Endodermal cell (in vitro differentiated cells): ENCODE results near the gene MAP3K15. TPM values are rescaled to one million over a fixed set of nuclear protein-coding genes. Genes with fewer than 3 reads are reported as not detected.

Experiments used
- DNase-seq: peaks from one replicate; pipeline ENCODE4 v3.0.0-alpha.2; 2017
- H3K27ac ChIP-seq: 2 replicates; pipeline ENCODE4 v1.5.1; 2013; ENCODE audit warnings: mild to moderate bottlenecking, low read depth, low read length, moderate library complexity
- H3K27me3 ChIP-seq: 2 replicates; pipeline ENCODE4 v1.6.1; 2013; ENCODE audit warnings: mild to moderate bottlenecking, low read length, moderate library complexity; ENCODE audit not compliant: insufficient read depth, control insufficient read depth, poor library complexity, severe bottlenecking
- H3K36me3 ChIP-seq: 2 replicates; pipeline ENCODE4 v1.7.0; 2013; ENCODE audit warnings: mild to moderate bottlenecking, low read length, moderate library complexity; ENCODE audit not compliant: control insufficient read depth, insufficient read depth
- H3K4me1 ChIP-seq: one replicate; pipeline ENCODE4 v1.7.0; 2013; ENCODE audit warnings: low read length; ENCODE audit not compliant: control insufficient read depth, insufficient read depth
- H3K4me3 ChIP-seq: 2 replicates; pipeline ENCODE4 v1.5.1; 2013; ENCODE audit warnings: mild to moderate bottlenecking, low read length, moderate library complexity
- H3K9ac ChIP-seq: 2 replicates; pipeline ENCODE4 v1.6.1; 2013; ENCODE audit warnings: mild to moderate bottlenecking, low read length, moderate library complexity; ENCODE audit not compliant: poor library complexity, severe bottlenecking; ENCODE audit errors: extremely low read depth
- H3K9me3 ChIP-seq: 2 replicates; pipeline ENCODE4 v1.6.1; 2013; ENCODE audit warnings: mild to moderate bottlenecking, low read length, moderate library complexity; ENCODE audit not compliant: control insufficient read depth
- H3K27ac Mint-ChIP-seq: 2 replicates; pipeline ENCODE4 v1.8.0; 2020; ENCODE audit warnings: mixed read lengths
- H3K27me3 Mint-ChIP-seq: 2 replicates; pipeline ENCODE4 v1.8.0; 2021; ENCODE audit warnings: mild to moderate bottlenecking, mixed read lengths; ENCODE audit not compliant: insufficient read depth
- H3K36me3 Mint-ChIP-seq: 2 replicates; pipeline ENCODE4 v1.8.0; 2020; ENCODE audit warnings: low read depth, mixed read lengths
- H3K4me1 Mint-ChIP-seq: 2 replicates; pipeline ENCODE4 v1.8.0; 2020; ENCODE audit warnings: mixed read lengths
- H3K4me3 Mint-ChIP-seq: 2 replicates; pipeline ENCODE4 v1.8.0; 2020; ENCODE audit warnings: mild to moderate bottlenecking, moderate library complexity, mixed read lengths
- H3K9me3 Mint-ChIP-seq: 2 replicates; pipeline ENCODE4 v1.8.0; 2020; ENCODE audit warnings: mild to moderate bottlenecking, mixed read lengths
- WGBS, 2 experiments: methylation state at CpG; one replicate each; pipeline versions ENCODE4 v1.1.5 to v1.1.7; 2013; ENCODE audit warnings: missing lambda C conversion rate in 2 of 2, mixed read lengths in 1 of 2; ENCODE audit not compliant: insufficient coverage in 1 of 2, insufficient read length in 1 of 2; 5-methylcytosine and 5-hydroxymethylcytosine counted together
- total RNA-seq, 2 donors: library from RNA; stranded (reverse); fragmentation: NEBNext Ultra II Directional in 1 of 2; extraction: Animal tissue kit (Norgen Biotek cat#: 25700) in 1 of 2; gene quantifications; 2 replicates in 1 of 2; 3 replicates in 1 of 2; pipeline ENCODE4 v1.2.1, GENCODE V29; 2021
- TF ChIP-seq, protein P1 (sequence below): fragments of 200-600 bp; sonication (generic); conservative IDR thresholded peaks from 2 replicates; pipeline ENCODE4 v1.5.0; 2021; ENCODE audit warnings: antibody characterized with exemption, mild to moderate bottlenecking

The MAP3K15 gene
- total RNA-seq, 2 donors from 2014 or later = 2.2 to 2.9 TPM

DNA sequence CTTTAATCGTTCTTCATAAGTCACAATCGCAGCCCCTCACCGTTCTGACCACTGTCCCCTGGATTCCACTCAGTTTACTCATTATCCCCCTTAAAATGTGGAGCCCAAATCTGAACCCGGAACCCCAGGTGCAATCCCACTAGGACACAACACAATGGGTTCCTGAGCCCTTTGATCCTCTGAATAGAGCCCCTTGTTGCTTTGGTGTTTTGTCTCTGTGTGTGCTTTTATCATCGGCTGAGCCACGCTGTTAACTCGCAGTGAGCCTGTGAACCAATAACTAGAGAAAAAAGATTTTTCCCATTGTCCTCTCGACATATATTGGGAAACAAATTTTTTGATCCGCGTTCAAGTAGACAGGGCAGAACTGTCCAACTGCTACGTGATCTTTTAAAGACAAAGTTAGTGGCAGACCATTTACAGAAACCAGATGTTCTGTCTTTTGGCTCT, 172.2 kb downstream of the MAP3K15 start:
- Histone ChIP-seq H3K9me3 (no peaks in the 10 kb centered on the region), H3K4me1 (no peaks in the 10 kb centered on the region), H3K9ac (peak overlapping the region; percentile 53), H3K27me3 (no peaks in the 10 kb centered on the region), H3K36me3 (no peaks in the 10 kb centered on the region), H3K4me3 (peak overlapping the region; percentile 86), H3K27ac (peak overlapping the region; percentile 66)
- H3K4me1 Mint-ChIP-seq = peaks cover 6% of the 10 kb centered on the region
- H3K27ac Mint-ChIP-seq = peak overlapping the region; percentile 20
- TF ChIP-seq, protein P1, sequence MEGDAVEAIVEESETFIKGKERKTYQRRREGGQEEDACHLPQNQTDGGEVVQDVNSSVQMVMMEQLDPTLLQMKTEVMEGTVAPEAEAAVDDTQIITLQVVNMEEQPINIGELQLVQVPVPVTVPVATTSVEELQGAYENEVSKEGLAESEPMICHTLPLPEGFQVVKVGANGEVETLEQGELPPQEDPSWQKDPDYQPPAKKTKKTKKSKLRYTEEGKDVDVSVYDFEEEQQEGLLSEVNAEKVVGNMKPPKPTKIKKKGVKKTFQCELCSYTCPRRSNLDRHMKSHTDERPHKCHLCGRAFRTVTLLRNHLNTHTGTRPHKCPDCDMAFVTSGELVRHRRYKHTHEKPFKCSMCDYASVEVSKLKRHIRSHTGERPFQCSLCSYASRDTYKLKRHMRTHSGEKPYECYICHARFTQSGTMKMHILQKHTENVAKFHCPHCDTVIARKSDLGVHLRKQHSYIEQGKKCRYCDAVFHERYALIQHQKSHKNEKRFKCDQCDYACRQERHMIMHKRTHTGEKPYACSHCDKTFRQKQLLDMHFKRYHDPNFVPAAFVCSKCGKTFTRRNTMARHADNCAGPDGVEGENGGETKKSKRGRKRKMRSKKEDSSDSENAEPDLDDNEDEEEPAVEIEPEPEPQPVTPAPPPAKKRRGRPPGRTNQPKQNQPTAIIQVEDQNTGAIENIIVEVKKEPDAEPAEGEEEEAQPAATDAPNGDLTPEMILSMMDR = no peak
- no peaks in the 10 kb centered on the region for H3K27me3 Mint-ChIP-seq
- peaks cover 3% of the 10 kb centered on the region for H3K36me3 Mint-ChIP-seq
- H3K4me3 Mint-ChIP-seq = peak overlapping the region; percentile 78
- DNase-seq = no peak
- peaks cover 46% of the 10 kb centered on the region for H3K9me3 Mint-ChIP-seq
- WGBS, 2 experiments = 27 to 41% methylated on average over 4 to 11 of the region's 11 CpGs

DNA sequence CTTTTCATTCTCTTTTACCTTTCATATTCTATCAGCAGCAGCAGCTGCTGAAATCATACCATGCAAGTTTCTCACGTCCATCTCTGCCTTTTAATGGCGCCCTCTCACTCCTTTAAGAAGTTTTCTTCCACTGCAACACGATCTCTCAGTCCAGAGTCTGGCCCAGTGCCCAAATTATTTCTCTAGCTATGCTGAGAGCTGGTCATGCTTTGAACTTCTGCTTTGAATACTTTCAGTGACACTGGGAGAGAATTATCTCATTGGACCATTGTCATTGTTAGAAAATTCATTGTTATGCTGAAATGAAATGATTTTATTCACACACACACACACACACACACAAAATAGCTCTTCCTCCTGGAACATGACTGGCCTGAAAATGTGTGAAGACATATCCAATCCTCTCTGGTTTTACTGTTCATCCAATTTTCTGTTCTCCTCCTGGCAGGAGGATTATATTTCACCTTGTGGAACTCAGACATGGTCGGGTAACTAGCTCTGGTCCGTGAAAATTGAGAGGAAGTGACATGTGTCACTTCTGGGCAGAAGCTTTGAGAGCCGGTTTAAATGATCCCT, 172.9 kb downstream of the MAP3K15 start:
- WGBS, 2 experiments = 67 to 83% methylated on average over 3 to 6 of the region's 6 CpGs
- no peak overlapping the region for H3K4me3 Mint-ChIP-seq
- H3K27me3 Mint-ChIP-seq = no peaks in the 10 kb centered on the region
- peaks cover 3% of the 10 kb centered on the region for H3K36me3 Mint-ChIP-seq
- peaks cover 6% of the 10 kb centered on the region for H3K4me1 Mint-ChIP-seq
- no peaks in the 10 kb centered on the region for H3K27me3 ChIP-seq
- DNase-seq = no peak
- no peak overlapping the region for H3K27ac ChIP-seq
- no peak overlapping the region for H3K9ac ChIP-seq
- no peak overlapping the region for H3K4me3 ChIP-seq
- no peaks in the 10 kb centered on the region for H3K4me1 ChIP-seq
- no peaks in the 10 kb centered on the region for H3K36me3 ChIP-seq
- H3K9me3 ChIP-seq = no peaks in the 10 kb centered on the region
- TF ChIP-seq, protein P1 = no peak
- H3K27ac Mint-ChIP-seq = no peak overlapping the region
- H3K9me3 Mint-ChIP-seq = peaks cover 51% of the 10 kb centered on the region

DNA sequence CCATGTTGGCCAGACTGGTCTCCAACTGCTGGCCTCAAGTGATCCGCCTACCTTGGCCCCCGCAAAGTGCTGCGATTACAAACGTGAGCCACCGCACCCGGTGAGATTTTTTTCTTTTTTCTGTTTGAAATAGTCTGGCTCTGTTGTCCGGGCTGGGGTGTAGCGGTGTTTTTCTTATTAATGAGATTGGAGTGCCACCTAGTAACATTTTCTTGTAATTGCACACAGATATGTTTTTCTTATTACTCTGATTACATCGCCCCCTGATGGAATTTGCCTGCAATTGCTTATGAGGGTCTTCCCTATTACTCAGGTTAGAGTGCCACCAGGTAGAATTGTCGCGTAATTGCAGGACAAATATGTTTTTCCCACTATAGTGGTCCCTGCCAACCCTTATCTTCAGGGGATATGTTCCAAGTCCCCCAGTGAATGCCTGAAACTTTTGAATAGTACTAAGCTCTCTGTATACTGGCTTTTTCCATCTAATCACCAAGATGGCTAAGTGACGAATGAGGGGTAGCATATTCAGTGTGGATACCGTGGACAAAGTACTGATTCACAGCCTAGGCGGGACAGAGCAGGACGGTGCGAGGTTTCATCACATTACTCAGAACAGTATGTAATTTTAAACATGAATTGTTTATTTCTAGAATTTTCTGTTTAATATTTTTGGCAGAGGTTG, 180.2 kb downstream of the MAP3K15 start:
- H3K27ac ChIP-seq = no peak overlapping the region
- Mint-ChIP-seq H3K36me3 (no peaks in the 10 kb centered on the region), H3K27me3 (no peaks in the 10 kb centered on the region), H3K27ac (no peak overlapping the region), H3K9me3 (peaks cover 77% of the 10 kb centered on the region), H3K4me1 (no peaks in the 10 kb centered on the region), H3K4me3 (no peak overlapping the region)
- H3K9me3 ChIP-seq = peaks cover 16% of the 10 kb centered on the region
- peak; percentile 70 for DNase-seq
- H3K4me3 ChIP-seq = no peak overlapping the region
- no peaks in the 10 kb centered on the region for H3K27me3 ChIP-seq
- no peaks in the 10 kb centered on the region for H3K36me3 ChIP-seq
- TF ChIP-seq, protein P1 = peak; percentile 84
- no peaks in the 10 kb centered on the region for H3K4me1 ChIP-seq
- WGBS, 2 experiments = 78 to 87% methylated on average over 3 to 11 of the region's 16 CpGs
- H3K9ac ChIP-seq = no peak overlapping the region
